Measurements from ENCODE around the gene AADACL3. TPM values are rescaled to one million over a fixed set of nuclear protein-coding genes. Genes with fewer than 3 reads are reported as not detected.

The AADACL3 gene
- total and polyA plus RNA-seq, 2 donors (not counting 3 experiments of a cell fraction or from before 2014, with no cell fraction given) = not detected

DNA sequence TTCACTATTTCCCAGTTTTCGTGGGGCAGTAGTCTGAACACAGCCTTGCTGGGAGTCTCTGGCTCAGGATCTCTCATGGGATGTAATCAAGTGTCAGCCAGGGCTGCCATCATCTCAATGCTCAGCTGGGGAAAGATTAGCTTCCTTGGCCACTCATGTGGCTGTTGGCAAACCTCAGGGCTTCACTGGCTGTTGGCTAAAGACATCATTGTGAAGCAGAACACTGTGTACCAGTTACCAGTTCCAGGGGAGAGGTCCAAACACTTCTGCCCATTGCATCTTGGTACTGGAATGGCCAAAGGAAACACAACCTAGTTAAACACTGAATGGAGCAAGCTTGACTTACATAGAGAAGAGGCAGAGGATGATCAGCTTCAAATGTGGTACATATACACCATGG is 38.3 kb upstream of the AADACL3 start:
- Histone ChIP-seq H3K4me3 (replicated peaks in 1 of 3; ENCODE audit: insufficient read depth in 1 of 3, low read depth in 1 of 3, low read length in 3 of 3) (no peak overlapping the region), H3K9ac (replicated peaks; ENCODE audit: extremely low read depth, insufficient read depth, low read length) (no peak overlapping the region), H3K36me3 (ENCODE audit: control insufficient read depth in 2 of 2, extremely low read depth in 1 of 2, insufficient read depth in 2 of 2, low read length in 2 of 2) (no peaks in the 10 kb centered on the region), H3K9me1 (replicated peaks; ENCODE audit: control insufficient read depth, extremely low read depth, insufficient read depth, low read length) (no peaks in the 10 kb centered on the region), H2AFZ (ENCODE audit: low read depth, low read length) (no peak overlapping the region), H3K9me3 (replicated peaks; ENCODE audit: control insufficient read depth, insufficient read depth, low read length) (no peaks in the 10 kb centered on the region), H4K20me1 (replicated peaks; ENCODE audit: control insufficient read depth, extremely low read depth, insufficient read depth, low read length) (no peaks in the 10 kb centered on the region), H3K4me2 (ENCODE audit: insufficient read depth, low read length) (no peak overlapping the region), H3K27ac (ENCODE audit: insufficient read depth, low read depth, low read length) (no peak overlapping the region), H3K27me3 (ENCODE audit: control insufficient read depth in 2 of 2, insufficient read depth in 2 of 2, low read length in 2 of 2) (no peaks in the 10 kb centered on the region), H3K79me2 (ENCODE audit: control insufficient read depth, insufficient read depth, low read length) (no peaks in the 10 kb centered on the region), H3K4me1 (ENCODE audit: control insufficient read depth, extremely low read depth, insufficient read depth, low read length) (no peaks in the 10 kb centered on the region)
- POLR2A ChIA-PET = no interaction called here
- DNase-seq (ENCODE audit: low read depth, low spot score) (no peak), FAIRE-seq (no peak)
- TF ChIP-seq, protein P1, sequence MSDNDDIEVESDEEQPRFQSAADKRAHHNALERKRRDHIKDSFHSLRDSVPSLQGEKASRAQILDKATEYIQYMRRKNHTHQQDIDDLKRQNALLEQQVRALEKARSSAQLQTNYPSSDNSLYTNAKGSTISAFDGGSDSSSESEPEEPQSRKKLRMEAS (IDR thresholded peaks at IDR 0.05; ENCODE audit: insufficient read depth, insufficient read length) = no peak
- TF ChIP-seq MYC (IDR thresholded peaks at IDR 0.05; ENCODE audit: low read depth, low read length) (no peak), POLR2AphosphoS5 (IDR thresholded peaks at IDR 0.05; ENCODE audit: insufficient read depth, low read depth, low read length) (no peak), GATA2 (IDR thresholded peaks at IDR 0.05; ENCODE audit: insufficient read depth, insufficient read length, low read depth, low read length) (no peak), FOS (IDR thresholded peaks at IDR 0.05; ENCODE audit: borderline replicate concordance, insufficient read depth, low read length) (no peak), POLR2A (IDR thresholded peaks at IDR 0.05; ENCODE audit: low read depth, low read length) (no peak), JUN (IDR thresholded peaks at IDR 0.05; ENCODE audit: borderline replicate concordance, insufficient read depth, insufficient read length, low read depth) (no peak), EZH2 (IDR thresholded peaks at IDR 0.05; ENCODE audit: borderline replicate concordance, low read depth, low read length, severe bottlenecking) (no peak)
- TF ChIP-seq, protein P2, sequence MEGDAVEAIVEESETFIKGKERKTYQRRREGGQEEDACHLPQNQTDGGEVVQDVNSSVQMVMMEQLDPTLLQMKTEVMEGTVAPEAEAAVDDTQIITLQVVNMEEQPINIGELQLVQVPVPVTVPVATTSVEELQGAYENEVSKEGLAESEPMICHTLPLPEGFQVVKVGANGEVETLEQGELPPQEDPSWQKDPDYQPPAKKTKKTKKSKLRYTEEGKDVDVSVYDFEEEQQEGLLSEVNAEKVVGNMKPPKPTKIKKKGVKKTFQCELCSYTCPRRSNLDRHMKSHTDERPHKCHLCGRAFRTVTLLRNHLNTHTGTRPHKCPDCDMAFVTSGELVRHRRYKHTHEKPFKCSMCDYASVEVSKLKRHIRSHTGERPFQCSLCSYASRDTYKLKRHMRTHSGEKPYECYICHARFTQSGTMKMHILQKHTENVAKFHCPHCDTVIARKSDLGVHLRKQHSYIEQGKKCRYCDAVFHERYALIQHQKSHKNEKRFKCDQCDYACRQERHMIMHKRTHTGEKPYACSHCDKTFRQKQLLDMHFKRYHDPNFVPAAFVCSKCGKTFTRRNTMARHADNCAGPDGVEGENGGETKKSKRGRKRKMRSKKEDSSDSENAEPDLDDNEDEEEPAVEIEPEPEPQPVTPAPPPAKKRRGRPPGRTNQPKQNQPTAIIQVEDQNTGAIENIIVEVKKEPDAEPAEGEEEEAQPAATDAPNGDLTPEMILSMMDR (IDR thresholded peaks at IDR 0.05; ENCODE audit: extremely low read depth in 1 of 2, insufficient read depth in 1 of 2, low read depth in 1 of 2, low read length in 2 of 2) = no peak
- intact Hi-C loops (cut with micrococcal nuclease) = no loop called here
- dilution Hi-C loops (cut with MboI; ENCODE audit: extremely low pct_ligation_motif_present, low sequenced_read_pairs) = no loop called here
- CTCF ChIA-PET = no interaction called here
- BruUV-seq (replicated peaks) = no TSS peak
